Activated CD8-positive, alpha-beta memory T cell treated with anti-CD3 and anti-CD28 coated beads, Interleukin-2, amount 50 U/mL, for 1 hour (primary cell): Measurements from ENCODE around the gene SLC6A5.

Experiments
- DNase-seq: peaks from one replicate; pipeline ENCODE4 v3.0.0-alpha.2; 2020; ENCODE audit errors: extremely low read depth

SLC6A5 gene

GRCh38 chr11:20596205-20597153 is 2.9 kb upstream of the SLC6A5 start:
- DNase-seq: no peak

- no peak for DNase-seq
These were observed 2.2 kb upstream of the SLC6A5 start for GRCh38 chr11:20597154-20597679.

GRCh38 chr11:20597680-20598484 is 1.5 kb upstream of the SLC6A5 start:
- no peak for DNase-seq

GRCh38 chr11:20598492-20598891 is 916 bp upstream of the SLC6A5 start:
- DNase-seq: no peak

- DNase-seq: no peak
These were observed 575 bp downstream of the SLC6A5 start for GRCh38 chr11:20600020-20600346.

- no peak for DNase-seq
These were observed 1.1 kb downstream of the SLC6A5 start for GRCh38 chr11:20600551-20600950.

GRCh38 chr11:20601221-20601914 is 2.0 kb downstream of the SLC6A5 start:
- DNase-seq: no peak

- no peak for DNase-seq
These were observed 4.9 kb downstream of the SLC6A5 start for GRCh38 chr11:20604295-20604803.

- DNase-seq: no peak
These were observed 5.6 kb downstream of the SLC6A5 start for GRCh38 chr11:20604864-20605601.

GRCh38 chr11:20605602-20606091 is 6.2 kb downstream of the SLC6A5 start:
- DNase-seq: no peak

- DNase-seq: no peak
These were observed 9.5 kb downstream of the SLC6A5 start for GRCh38 chr11:20608934-20609333.

- DNase-seq: no peak
These were observed 10.6 kb downstream of the SLC6A5 start for GRCh38 chr11:20609727-20610707.

- DNase-seq: no peak
These were observed 11.4 kb downstream of the SLC6A5 start for GRCh38 chr11:20610825-20611224.

GRCh38 chr11:20611445-20611844 is 12.0 kb downstream of the SLC6A5 start:
- no peak for DNase-seq

GRCh38 chr11:20611892-20612291 is 12.5 kb downstream of the SLC6A5 start:
- no peak for DNase-seq

GRCh38 chr11:20612416-20612815 is 13.0 kb downstream of the SLC6A5 start:
- no peak for DNase-seq

GRCh38 chr11:20616920-20617319 is 17.5 kb downstream of the SLC6A5 start:
- DNase-seq: no peak

- no peak for DNase-seq
These were observed 18.1 kb downstream of the SLC6A5 start for GRCh38 chr11:20617346-20618005.

GRCh38 chr11:20618083-20618482 is 18.7 kb downstream of the SLC6A5 start:
- DNase-seq: no peak
